Tibial nerve (tissue), 4 donors: Measurements from ENCODE around the gene RAD51C. TPM values are rescaled to one million over a fixed set of nuclear protein-coding genes. Genes with fewer than 3 reads are reported as not detected.

Source experiments
- DNase-seq, 2 donors: peaks; one replicate each; pipeline ENCODE4 v3.0.0-alpha.2; 2019; ENCODE audit warnings: low spot score in 2 of 2
- H3K27ac ChIP-seq, 4 donors: fragments of 200-600 bp; sonication (generic) in 3 of 4; one replicate each; pipeline ENCODE4 v1.5.1; 2017 to 2019; ENCODE audit warnings: mild to moderate bottlenecking in 1 of 4
- H3K27me3 ChIP-seq, 2 donors: fragments of 200-600 bp; sonication (generic) in 1 of 2; one replicate each; pipeline versions ENCODE4 v1.5.1 to v1.6.0; 2017 to 2019
- H3K36me3 ChIP-seq, 3 donors: fragments of 200-600 bp; sonication (generic); one replicate each; pipeline ENCODE4 v1.5.1; 2018 to 2019
- H3K4me1 ChIP-seq, 4 donors: fragments of 200-600 bp; sonication (generic) in 3 of 4; one replicate each; pipeline ENCODE4 v1.5.1; 2017 to 2019
- H3K4me3 ChIP-seq, 4 donors: fragments of 200-600 bp; sonication (generic) in 3 of 4; one replicate each; pipeline ENCODE4 v1.5.1; 2017 to 2019; ENCODE audit warnings: mild to moderate bottlenecking in 1 of 4, moderate library complexity in 1 of 4
- H3K9me3 ChIP-seq, 4 donors: fragments of 200-600 bp; sonication (generic) in 3 of 4; one replicate each; pipeline ENCODE4 v1.5.1; 2017 to 2019
- CTCF ChIP-seq, 5 experiments: fragments of 200-600 bp in 3 of 5; fragments of 450-650 bp in 2 of 5; sonication (generic) in 3 of 5; IDR thresholded peaks; one replicate each; pipeline ENCODE4 v1.5.1; 2016 to 2019; ENCODE audit warnings: antibody characterized with exemption in 5 of 5, mild to moderate bottlenecking in 3 of 5, moderate library complexity in 2 of 5
- EP300 ChIP-seq, 2 donors: sonication (generic); formaldehyde crosslinking; IDR thresholded peaks; one replicate each; pipeline ENCODE4 v1.6.1; 2017; ENCODE audit warnings: antibody characterized with exemption in 2 of 2, mild to moderate bottlenecking in 1 of 2
- POLR2A ChIP-seq, 2 donors: fragments of 450-650 bp; IDR thresholded peaks; one replicate each; pipeline ENCODE4 v1.6.1; 2017; ENCODE audit warnings: antibody characterized with exemption in 2 of 2, mild to moderate bottlenecking in 2 of 2, moderate library complexity in 2 of 2
- WGBS, 2 donors: methylation state at CpG; one replicate each; pipeline ENCODE4 v1.1.5; 2018; 5-methylcytosine and 5-hydroxymethylcytosine counted together
- total RNA-seq, 4 donors: library from RNA; depleted of rRNA; stranded (reverse); fragments of >200 nt; gene quantifications; one replicate each; pipeline ENCODE4 v1.1.0, GENCODE V29; 2016

The RAD51C gene
- total RNA-seq, 4 donors from 2014 or later, result 10.3 to 18.8 (median 13.5) TPM

- H3K4me3 ChIP-seq, result no peak overlapping the region
- H3K27ac ChIP-seq, result no peak overlapping the region
- 66 to 68% methylated on average over 3 of the region's 3 CpGs for WGBS, 2 donors
- DNase-seq, result no peak
- H3K9me3 ChIP-seq, result no peaks in the 10 kb centered on the region
- no peaks in the 10 kb centered on the region for H3K4me1 ChIP-seq
- no peaks in the 10 kb centered on the region for H3K27me3 ChIP-seq
- TF ChIP-seq CTCF (IDR thresholded peaks at IDR 0.05), result no peak
- TF ChIP-seq EP300 (IDR thresholded peaks at IDR 0.05), result no peak
- H3K36me3 ChIP-seq, result peaks cover 0 to 64% (median 3%) of the 10 kb centered on the region in 3 donors
Measured at GRCh38 chr17:58706351-58707140, 14.1 kb downstream of the RAD51C start.

- peak in 1 of 2 donors; percentile 88 for DNase-seq
- Histone ChIP-seq H3K27ac (no peak overlapping the region), H3K4me3 (no peak overlapping the region), H3K9me3 (no peaks in the 10 kb centered on the region), H3K36me3 (peaks cover 0 to 67% (median 3%) of the 10 kb centered on the region in 3 donors), H3K4me1 (no peaks in the 10 kb centered on the region), H3K27me3 (no peaks in the 10 kb centered on the region)
- 51 to 53% methylated on average over 4 of the region's 4 CpGs for WGBS, 2 donors
- TF ChIP-seq EP300 (IDR thresholded peaks at IDR 0.05) (no peak), CTCF (IDR thresholded peaks at IDR 0.05) (peak; percentile 53 to 72 (median 65))
Measured at GRCh38 chr17:58710948-58711552, 18.6 kb downstream of the RAD51C start.

DNA sequence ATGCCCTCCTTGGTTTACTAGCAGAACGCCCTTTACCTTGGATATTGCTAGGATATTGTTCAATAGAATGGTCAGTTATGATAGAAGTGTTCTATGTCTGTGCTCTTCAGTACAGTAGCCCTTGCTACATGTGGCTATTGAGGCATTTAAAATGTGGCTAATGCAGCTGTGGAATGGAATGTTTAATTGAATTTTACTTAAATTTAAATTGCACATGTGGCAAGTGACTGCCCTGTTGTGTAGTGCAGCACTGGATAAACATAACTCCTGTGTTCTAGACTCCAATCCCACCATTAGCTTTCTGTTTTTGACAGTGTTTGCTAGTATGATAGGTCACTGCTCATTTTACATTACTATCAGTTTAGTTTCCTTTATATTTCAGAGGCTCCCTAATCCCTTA, 29.9 kb downstream of the RAD51C start:
- Histone ChIP-seq H3K27me3 (no peaks in the 10 kb centered on the region), H3K9me3 (no peaks in the 10 kb centered on the region), H3K4me3 (no peak overlapping the region), H3K36me3 (peaks cover 0 to 80% (median 0%) of the 10 kb centered on the region in 3 donors), H3K4me1 (no peaks in the 10 kb centered on the region), H3K27ac (no peak overlapping the region)
- WGBS, 2 donors, result 89 to 93% methylated on average over 1 of the region's 1 CpG
- TF ChIP-seq CTCF (IDR thresholded peaks at IDR 0.05), result no peak
- TF ChIP-seq POLR2A (IDR thresholded peaks at IDR 0.05), result no peak
- TF ChIP-seq EP300 (IDR thresholded peaks at IDR 0.05), result no peak
- DNase-seq, result no peak

GRCh38 chr17:58722696-58723095, 30.3 kb downstream of the RAD51C start:
- H3K4me3 ChIP-seq, result no peak overlapping the region
- H3K4me1 ChIP-seq, result no peaks in the 10 kb centered on the region
- H3K27ac ChIP-seq, result no peak overlapping the region
- TF ChIP-seq POLR2A (IDR thresholded peaks at IDR 0.05) (no peak), CTCF (IDR thresholded peaks at IDR 0.05) (no peak), EP300 (IDR thresholded peaks at IDR 0.05) (no peak)
- peaks cover 0 to 75% (median 0%) of the 10 kb centered on the region in 3 donors for H3K36me3 ChIP-seq
- 95 to 99% methylated on average over 2 of the region's 2 CpGs for WGBS, 2 donors
- no peak for DNase-seq
- H3K9me3 ChIP-seq, result no peaks in the 10 kb centered on the region
- H3K27me3 ChIP-seq, result no peaks in the 10 kb centered on the region

- WGBS, 2 donors, result 9 to 13% methylated on average over 1 of the region's 1 CpG
- Histone ChIP-seq H3K27ac (no peak overlapping the region), H3K9me3 (no peaks in the 10 kb centered on the region), H3K4me3 (no peak overlapping the region), H3K36me3 (peaks cover 0 to 55% (median 0%) of the 10 kb centered on the region in 3 donors), H3K4me1 (no peaks in the 10 kb centered on the region), H3K27me3 (no peaks in the 10 kb centered on the region)
- TF ChIP-seq POLR2A (IDR thresholded peaks at IDR 0.05) (no peak), CTCF (IDR thresholded peaks at IDR 0.05) (no peak), EP300 (IDR thresholded peaks at IDR 0.05) (no peak)
- no peak for DNase-seq
Measured at GRCh38 chr17:58728798-58729197, 36.4 kb downstream of the RAD51C start.
